GM18498 (cell line): ENCODE results near the gene SLC26A3.
A peak's percentile ranks its signal among the peaks of the same experiment; 100 is the strongest.

Source experiments
- ATAC-seq: cut with Tn5 transposase; IDR thresholded peaks from one replicate; pipeline ENCODE4 v1.9.1; 2021; ENCODE audit warnings: mild to moderate bottlenecking, moderate library complexity; ENCODE audit not compliant: unreplicated experiment

SLC26A3 gene

GRCh38 chr7:107751113-107751512, 51.9 kb downstream of the SLC26A3 start:
- no peak for ATAC-seq

GRCh38 chr7:107746006-107746405, 57.0 kb downstream of the SLC26A3 start:
- no peak for ATAC-seq

DNA sequence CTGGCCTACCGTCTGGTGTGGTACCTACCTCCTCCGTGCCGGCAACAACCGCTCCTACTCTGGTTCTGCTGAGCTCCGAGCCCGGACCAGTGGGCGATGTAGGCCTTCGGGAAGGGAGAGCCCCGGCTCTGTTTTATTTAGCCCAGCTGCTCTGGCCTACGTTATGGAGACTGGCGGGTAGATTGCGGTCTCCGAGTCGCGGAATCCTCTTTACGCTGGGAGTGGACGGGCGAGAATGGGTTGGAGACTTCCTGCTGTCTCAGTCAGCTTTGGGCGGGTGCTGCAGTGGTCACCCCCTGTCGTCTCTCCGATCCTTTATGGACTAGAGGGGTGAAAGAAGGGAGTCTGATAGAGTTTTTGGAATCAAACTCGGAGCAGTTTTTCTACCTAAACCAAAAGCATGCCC, 58.7 kb downstream of the SLC26A3 start:
- ATAC-seq = peak; percentile 41

DNA sequence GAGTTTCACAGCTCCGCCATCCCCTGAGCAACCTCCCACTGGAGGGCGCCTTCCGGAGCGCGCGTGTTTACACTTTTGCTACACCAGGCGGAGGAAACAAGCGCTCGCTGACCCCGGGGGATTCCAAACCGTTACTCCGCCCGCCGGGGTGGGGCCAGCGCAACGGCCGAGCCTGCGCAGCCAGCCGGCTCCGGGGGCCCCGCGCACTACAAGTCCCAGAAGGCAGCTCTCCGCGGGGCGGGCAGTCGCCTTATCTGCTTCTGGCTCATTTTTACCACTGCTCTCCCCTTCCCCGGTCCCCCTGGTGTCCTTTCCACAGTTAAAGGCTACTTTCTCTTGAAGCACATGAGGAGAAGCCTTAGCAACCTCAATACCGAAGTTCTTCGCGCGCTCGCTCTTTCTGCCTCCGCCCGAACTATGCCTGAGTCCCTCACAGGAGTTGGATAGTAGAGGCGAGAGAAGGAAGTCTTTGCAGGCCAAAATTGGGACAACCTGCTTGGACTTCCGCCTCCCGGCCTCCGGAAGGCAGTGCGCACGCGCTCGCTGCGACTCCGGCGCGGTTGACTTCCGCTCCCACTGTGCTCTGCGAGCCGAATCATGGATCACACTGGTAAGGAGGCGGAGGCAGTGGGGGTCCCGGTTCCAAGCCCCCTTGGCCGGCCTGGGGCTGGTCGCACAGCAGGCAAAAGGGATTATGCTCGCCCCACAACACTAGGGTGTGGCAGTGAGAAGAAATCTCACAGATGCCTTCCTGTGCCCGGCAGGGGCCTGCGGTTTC, 59.3 kb downstream of the SLC26A3 start, which contains the start of gene CBLL1:
TSS of gene CBLL1 (plus strand) at position 576 of the 778 bp plus-strand sequence. CDS start at position 598, 22 bp downstream.
- peak; percentile 93 for ATAC-seq

DNA sequence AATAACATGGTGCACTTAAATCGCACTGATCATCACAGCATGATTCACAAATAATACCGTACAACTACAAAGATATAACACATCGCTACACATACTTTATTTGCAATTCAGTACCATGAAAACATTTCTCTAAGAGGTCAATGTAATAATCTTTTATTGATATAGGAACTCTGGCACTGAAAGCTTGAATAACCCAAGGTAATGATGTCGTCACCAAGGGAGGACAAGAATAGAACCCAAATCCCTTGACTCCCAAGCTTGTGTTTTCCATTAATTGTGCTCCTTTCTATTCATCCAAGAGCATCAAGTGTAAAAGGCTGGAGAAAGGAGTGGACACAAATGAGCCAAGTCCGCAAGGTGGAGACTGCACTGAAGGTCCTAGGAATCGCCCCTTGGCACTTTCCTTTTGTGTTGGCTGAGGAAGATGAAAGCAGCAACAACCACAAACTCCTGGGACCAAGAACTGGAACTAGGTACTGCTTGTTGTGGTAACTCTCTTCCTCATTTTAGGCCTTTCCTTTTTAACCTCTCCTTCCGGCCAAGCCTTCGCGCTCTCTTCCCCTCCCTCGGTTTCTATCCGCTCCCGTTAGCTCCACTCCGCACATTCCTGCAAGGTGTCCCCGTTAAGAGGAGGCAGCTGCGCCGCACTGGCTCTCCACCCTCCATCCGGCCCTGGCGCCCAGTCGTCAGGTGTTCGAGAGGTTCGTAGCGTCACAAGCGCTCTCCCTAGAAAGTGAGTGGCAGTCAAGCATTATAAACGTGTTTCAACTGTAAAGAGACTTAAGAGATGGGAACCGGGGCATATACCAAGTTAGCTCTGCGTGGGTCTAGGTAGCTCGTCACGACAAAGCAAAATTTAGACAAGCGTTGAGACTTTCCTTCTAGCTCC, 60.1 kb downstream of the SLC26A3 start:
- ATAC-seq = peak; percentile 42

DNA sequence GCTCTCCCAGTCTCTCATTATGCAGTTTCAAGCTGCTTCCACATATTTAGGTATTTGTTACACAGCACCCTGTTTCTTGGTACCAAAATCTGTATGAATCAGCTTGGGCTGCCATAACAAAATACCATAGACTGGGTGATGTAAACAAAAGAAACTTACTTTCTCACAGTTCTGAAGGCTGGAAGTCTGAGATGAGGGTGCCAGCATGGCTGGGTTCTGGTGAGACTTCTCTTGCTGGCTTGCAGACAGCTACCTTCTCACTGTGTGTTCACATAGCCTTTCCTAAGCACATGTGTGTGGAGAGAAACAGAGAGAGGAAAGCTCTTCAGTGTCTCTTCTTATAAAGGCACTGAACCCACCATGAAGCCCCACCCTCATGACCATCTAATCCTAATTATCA, 74.7 kb downstream of the SLC26A3 start:
- ATAC-seq = no peak

- no peak for ATAC-seq
Measured at GRCh38 chr7:107726356-107727130, 76.5 kb downstream of the SLC26A3 start.

DNA sequence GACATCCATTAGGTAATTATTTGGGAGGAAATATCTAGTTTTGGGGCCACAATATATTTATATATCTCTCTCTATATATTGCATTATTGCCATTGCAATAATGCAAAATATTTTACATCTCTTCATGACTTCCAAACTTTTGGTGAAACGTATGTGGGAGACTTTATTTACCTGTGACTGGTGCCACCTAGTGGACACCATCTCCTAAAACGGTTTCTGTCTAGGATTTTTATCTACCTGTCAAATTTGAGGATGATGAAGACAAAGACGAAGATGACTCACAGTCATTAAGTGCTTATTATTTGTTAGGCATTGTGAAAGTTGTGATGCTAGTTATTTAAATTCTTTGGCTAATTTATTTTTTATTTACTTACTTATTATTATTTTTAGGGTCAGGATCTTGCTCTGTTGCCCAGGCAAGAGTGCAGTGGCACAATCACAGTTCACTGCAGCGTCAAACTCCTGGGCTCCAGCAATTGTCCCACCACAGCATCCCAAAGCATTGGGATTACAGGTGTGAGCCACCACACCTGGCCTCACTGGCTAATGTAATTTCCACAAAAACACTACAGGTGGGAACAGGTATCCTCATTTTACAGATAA, 77.8 kb downstream of the SLC26A3 start:
- ATAC-seq = no peak

- no peak for ATAC-seq
Measured at GRCh38 chr7:107723255-107723654, 79.8 kb downstream of the SLC26A3 start.

DNA sequence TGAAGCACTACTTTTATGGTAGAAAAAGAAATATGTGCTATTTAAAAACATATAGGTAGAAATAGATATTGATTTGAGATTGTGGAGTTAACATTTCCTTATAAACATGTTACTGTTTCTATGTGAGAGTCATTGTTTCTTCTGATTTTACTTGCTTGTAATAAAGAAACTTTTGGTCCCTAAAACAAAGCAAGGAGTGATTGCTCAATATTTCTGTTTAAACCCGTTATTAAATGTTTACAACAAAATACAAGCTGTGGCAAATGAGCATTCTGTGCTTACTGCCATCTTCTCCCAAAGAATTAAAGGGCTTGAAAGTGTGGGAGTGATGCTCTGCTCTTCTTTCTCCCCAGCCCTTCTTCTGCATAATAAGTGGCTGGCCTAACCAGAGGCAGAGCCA, 81.7 kb downstream of the SLC26A3 start:
- no peak for ATAC-seq

GRCh38 chr7:107718456-107719193, 84.4 kb downstream of the SLC26A3 start:
- no peak for ATAC-seq

GRCh38 chr7:107715531-107715930, 87.5 kb downstream of the SLC26A3 start:
- ATAC-seq = no peak
